Measurements from ENCODE around the gene DTL.

The DTL gene

GRCh38 chr1:212077028-212077427, 41.5 kb downstream of the DTL start:
- no peak for TF ChIP-seq TARDBP (IDR thresholded peaks at IDR 0.05)
- no peak for TF ChIP-seq HDGF (IDR thresholded peaks at IDR 0.05; ENCODE audit: borderline replicate concordance)
- no peak for TF ChIP-seq ELF4 (IDR thresholded peaks at IDR 0.05)
- no peak for TF ChIP-seq SUZ12 (IDR thresholded peaks at IDR 0.05)
- TF ChIP-seq FOXK2 (IDR thresholded peaks at IDR 0.05) = no peak
- TF ChIP-seq LEF1 (IDR thresholded peaks at IDR 0.05; ENCODE audit: borderline replicate concordance) = no peak
- DNase-seq (ENCODE audit: extremely low spot score) = no peak
- ChIA-PET POLR2A (no interaction called here), CTCF (no interaction called here)

GRCh38 chr1:212078826-212079225, 43.3 kb downstream of the DTL start:
- CTCF ChIA-PET = no interaction called here
- no peak for DNase-seq (ENCODE audit: extremely low spot score)
- TF ChIP-seq SUZ12 (IDR thresholded peaks at IDR 0.05) (no peak), HDGF (IDR thresholded peaks at IDR 0.05; ENCODE audit: borderline replicate concordance) (no peak), TARDBP (IDR thresholded peaks at IDR 0.05) (no peak), FOXA1 (IDR thresholded peaks at IDR 0.05) (no peak), ARNT (IDR thresholded peaks at IDR 0.05) (no peak), NFRKB (IDR thresholded peaks at IDR 0.05) (no peak), BHLHE40 (IDR thresholded peaks at IDR 0.05; ENCODE audit: borderline replicate concordance) (no peak), FOXK2 (IDR thresholded peaks at IDR 0.05) (no peak)
- POLR2A ChIA-PET = no interaction called here

GRCh38 chr1:212082765-212083406, 47.3 kb downstream of the DTL start:
- ChIA-PET POLR2A (no interaction called here), CTCF (no interaction called here)
- DNase-seq (ENCODE audit: extremely low spot score) = no peak
- TF ChIP-seq PKNOX1 (IDR thresholded peaks at IDR 0.05) (no peak), SUZ12 (IDR thresholded peaks at IDR 0.05) (no peak), ELF4 (IDR thresholded peaks at IDR 0.05) (no peak), LEF1 (IDR thresholded peaks at IDR 0.05; ENCODE audit: borderline replicate concordance) (no peak), FOXM1 (IDR thresholded peaks at IDR 0.05; ENCODE audit: borderline replicate concordance) (no peak), BHLHE40 (IDR thresholded peaks at IDR 0.05; ENCODE audit: borderline replicate concordance) (no peak), L3MBTL2 (conservative IDR thresholded peaks at IDR 0.05) (no peak), ZNF384 (IDR thresholded peaks at IDR 0.05) (no peak), ARNT (IDR thresholded peaks at IDR 0.05) (no peak), SP1 (IDR thresholded peaks at IDR 0.05) (no peak), FOXK2 (IDR thresholded peaks at IDR 0.05) (no peak), NFRKB (IDR thresholded peaks at IDR 0.05) (no peak), CTBP1 (IDR thresholded peaks at IDR 0.05; ENCODE audit: borderline replicate concordance) (no peak)

GRCh38 chr1:212089560-212090163, 54.1 kb downstream of the DTL start:
- no peak for TF ChIP-seq PKNOX1 (IDR thresholded peaks at IDR 0.05)
- no peak for TF ChIP-seq ZNF384 (IDR thresholded peaks at IDR 0.05)
- no peak for TF ChIP-seq SUZ12 (IDR thresholded peaks at IDR 0.05)
- no peak for TF ChIP-seq ELF4 (IDR thresholded peaks at IDR 0.05)
- no peak for TF ChIP-seq BHLHE40 (IDR thresholded peaks at IDR 0.05; ENCODE audit: borderline replicate concordance)
- no peak for TF ChIP-seq FOXM1 (IDR thresholded peaks at IDR 0.05; ENCODE audit: borderline replicate concordance)
- no peak for TF ChIP-seq L3MBTL2 (conservative IDR thresholded peaks at IDR 0.05)
- TF ChIP-seq FOXA1 (IDR thresholded peaks at IDR 0.05) = no peak
- TF ChIP-seq NFRKB (IDR thresholded peaks at IDR 0.05) = no peak
- TF ChIP-seq LEF1 (IDR thresholded peaks at IDR 0.05; ENCODE audit: borderline replicate concordance) = no peak
- no peak for TF ChIP-seq CTBP1 (IDR thresholded peaks at IDR 0.05; ENCODE audit: borderline replicate concordance)
- no peak for TF ChIP-seq SP1 (IDR thresholded peaks at IDR 0.05)
- no peak for TF ChIP-seq FOXK2 (IDR thresholded peaks at IDR 0.05)
- no peak for TF ChIP-seq ARNT (IDR thresholded peaks at IDR 0.05)
- no peak for TF ChIP-seq HDGF (IDR thresholded peaks at IDR 0.05; ENCODE audit: borderline replicate concordance)
- POLR2A ChIA-PET = no interaction called here
- CTCF ChIA-PET = interaction anchor here (0.6 to 0.8 kb wide), 2 partner anchors 8 to 12 kb away, joined by 3 to 6 read pairs; no protein-coding TSS in a partner anchor

GRCh38 chr1:212091438-212092121, 56.0 kb downstream of the DTL start:
- ChIA-PET CTCF (no interaction called here), POLR2A (no interaction called here)
- TF ChIP-seq SP1 (IDR thresholded peaks at IDR 0.05) (no peak), FOXA1 (IDR thresholded peaks at IDR 0.05) (no peak), CTBP1 (IDR thresholded peaks at IDR 0.05; ENCODE audit: borderline replicate concordance) (no peak), L3MBTL2 (conservative IDR thresholded peaks at IDR 0.05) (no peak), LEF1 (IDR thresholded peaks at IDR 0.05; ENCODE audit: borderline replicate concordance) (no peak), SUZ12 (IDR thresholded peaks at IDR 0.05) (no peak), ELF4 (IDR thresholded peaks at IDR 0.05) (no peak), HDGF (IDR thresholded peaks at IDR 0.05; ENCODE audit: borderline replicate concordance) (no peak), PKNOX1 (IDR thresholded peaks at IDR 0.05) (no peak), FOXM1 (IDR thresholded peaks at IDR 0.05; ENCODE audit: borderline replicate concordance) (no peak), TARDBP (IDR thresholded peaks at IDR 0.05) (no peak), ARNT (IDR thresholded peaks at IDR 0.05) (no peak), BHLHE40 (IDR thresholded peaks at IDR 0.05; ENCODE audit: borderline replicate concordance) (no peak), ZNF384 (IDR thresholded peaks at IDR 0.05) (no peak)
- DNase-seq (ENCODE audit: extremely low spot score) = no peak

More at GRCh38 chr1:212089560-212090163, 54.1 kb downstream of the DTL start:
- no peak for DNase-seq (ENCODE audit: extremely low spot score)

All from HEK293T (cell line).